NCI-H345 treated with DMSO at 0.1 percent for 48 hours (cell line): ENCODE results near the gene CBX8.
"Not testable (repeated sequence)": the region's sequence is repeated elsewhere in the genome, so short reads cannot be mapped to it uniquely, and the experiment has no call there.

ENCODE experiments used
- DNase-seq: peaks from one replicate; lab custom pipeline; 2025; ENCODE audit not compliant: unreplicated experiment; lab: John Stamatoyannopoulos, UW

The CBX8 gene

DNA sequence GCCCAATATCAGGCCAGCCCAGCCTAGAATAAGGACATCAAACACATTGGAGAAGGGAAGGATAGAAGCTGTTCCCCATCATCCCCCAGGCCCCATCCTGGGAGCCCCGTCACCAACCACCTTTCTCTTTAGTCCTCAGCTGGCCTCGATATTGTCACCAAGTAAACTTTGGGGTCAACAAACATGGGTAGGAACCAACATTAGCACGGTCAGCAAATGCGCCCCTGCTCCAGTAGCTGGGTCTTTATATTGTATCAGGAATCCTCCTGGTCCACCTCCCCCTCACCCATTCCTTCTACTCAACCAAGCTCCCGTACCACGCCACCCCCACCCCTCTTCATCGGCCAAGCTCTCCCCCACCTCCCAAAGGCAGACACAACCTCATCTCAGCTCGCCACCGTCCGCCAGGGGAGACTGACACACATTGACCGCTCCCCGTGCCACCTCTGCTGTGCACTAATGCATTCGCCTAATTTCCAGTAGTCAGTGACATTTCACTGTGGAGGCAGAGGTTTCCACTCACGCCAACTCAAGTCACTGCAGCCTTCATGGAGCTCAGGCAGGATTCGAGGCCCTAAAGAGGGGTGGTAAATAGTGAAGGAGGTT lies 39.6 kb downstream of the CBX8 start:
- no peak for DNase-seq

DNA sequence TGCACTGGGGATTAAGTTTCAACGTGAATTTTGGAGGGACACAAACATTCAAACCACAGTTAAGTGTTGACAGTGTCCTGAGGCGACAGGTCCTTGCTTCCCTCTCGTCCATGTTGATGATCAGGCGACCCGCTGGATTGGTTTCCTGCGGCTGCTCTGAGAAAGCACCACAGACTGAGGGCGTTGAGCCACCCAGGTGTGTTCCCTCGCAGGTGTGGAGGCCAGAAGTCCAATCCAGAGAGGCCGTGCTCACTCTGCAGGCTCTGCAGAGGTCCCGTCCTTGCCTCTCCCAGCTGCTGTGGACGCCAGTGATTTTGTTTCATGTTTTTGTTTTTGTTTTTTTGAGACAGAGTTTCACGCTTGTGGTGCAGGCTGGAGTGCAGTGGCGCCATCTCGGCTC lies 41.3 kb downstream of the CBX8 start:
- no peak for DNase-seq

GRCh38 chr17:79754903-79755302 lies 42.0 kb downstream of the CBX8 start:
- DNase-seq = not testable (repeated sequence)

DNA sequence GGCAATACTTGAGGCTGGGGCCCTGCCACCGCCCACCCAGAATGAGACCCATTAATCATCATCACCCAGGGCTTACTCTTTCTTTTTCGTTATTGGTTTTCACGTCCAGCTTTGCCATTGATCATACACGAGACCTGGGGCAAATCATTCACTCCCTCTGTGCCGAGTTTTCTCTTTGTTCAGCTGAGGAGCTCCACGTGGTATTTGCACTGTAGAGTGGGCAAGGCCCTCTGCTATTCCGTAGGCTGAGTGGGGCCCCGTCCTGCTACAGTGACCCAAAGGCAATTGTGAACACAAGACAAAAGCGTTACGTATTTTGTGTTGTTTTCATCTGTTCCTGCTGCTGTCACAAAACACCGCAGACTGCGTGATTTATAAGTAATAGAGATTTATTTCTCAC lies 42.5 kb downstream of the CBX8 start:
- no peak for DNase-seq

DNA sequence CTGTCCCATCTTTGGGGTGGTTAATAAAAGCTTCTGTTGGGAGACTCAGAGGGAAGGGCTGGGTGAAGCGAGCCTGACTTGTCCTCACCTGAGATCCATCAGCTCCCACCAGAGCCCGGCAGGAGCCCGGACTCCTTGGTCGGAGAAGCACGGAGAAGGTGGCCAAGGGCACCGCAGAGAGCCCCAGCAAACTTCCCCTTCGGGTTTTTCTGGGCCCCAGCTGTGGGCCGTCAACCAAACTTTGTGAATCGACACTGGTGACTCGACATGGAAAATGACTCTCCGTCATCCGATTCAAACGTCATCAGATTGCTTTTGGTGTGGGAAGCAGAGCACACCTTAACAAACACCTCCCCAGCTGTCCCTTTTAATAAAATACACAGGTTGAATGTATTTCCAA lies 44.7 kb downstream of the CBX8 start:
- no peak for DNase-seq

DNA sequence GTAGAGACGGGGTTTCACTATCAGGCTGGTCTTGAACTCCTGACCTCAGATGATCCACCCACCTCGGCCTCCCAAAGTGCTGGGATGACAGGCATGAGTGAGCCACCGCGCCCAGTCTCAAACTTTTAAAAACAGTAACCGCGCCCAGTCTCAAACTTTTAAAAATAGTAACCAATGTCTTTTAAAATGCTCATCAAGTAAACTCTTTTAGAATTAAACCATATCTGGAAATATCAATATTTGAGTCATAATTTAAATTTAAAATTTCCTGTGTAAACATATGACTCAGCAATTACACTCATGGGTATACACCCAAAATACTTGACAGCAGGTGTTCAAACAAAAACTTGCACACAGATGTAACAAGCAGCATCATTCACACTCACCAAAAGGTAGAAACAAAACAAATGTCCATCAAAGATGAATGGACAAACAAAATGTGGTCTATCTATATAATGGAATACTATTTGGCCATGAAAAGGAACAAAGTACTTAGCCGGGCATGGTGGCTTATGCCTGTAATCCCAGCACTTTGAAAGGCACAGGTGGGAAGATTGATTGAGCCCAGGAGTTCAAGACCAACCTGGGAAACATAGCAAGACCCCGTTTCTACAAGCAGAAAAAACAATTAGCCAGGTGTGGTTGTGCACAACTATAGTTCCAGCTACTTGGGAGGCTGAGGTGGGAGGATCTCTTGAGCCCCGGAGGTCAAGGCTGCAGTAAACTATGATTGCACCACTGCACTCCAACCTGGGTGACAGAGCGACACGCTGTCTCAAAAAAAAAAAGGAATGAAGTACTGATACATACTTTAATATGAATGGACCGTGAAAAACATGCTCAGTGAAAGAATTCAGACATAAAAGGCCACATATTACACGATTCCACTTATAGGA lies 46.0 kb downstream of the CBX8 start:
- DNase-seq = no peak

- no peak for DNase-seq
These were observed 46.9 kb downstream of the CBX8 start for GRCh38 chr17:79749958-79750357.

GRCh38 chr17:79749156-79749815 lies 47.6 kb downstream of the CBX8 start:
- DNase-seq = peak; percentile 11

DNA sequence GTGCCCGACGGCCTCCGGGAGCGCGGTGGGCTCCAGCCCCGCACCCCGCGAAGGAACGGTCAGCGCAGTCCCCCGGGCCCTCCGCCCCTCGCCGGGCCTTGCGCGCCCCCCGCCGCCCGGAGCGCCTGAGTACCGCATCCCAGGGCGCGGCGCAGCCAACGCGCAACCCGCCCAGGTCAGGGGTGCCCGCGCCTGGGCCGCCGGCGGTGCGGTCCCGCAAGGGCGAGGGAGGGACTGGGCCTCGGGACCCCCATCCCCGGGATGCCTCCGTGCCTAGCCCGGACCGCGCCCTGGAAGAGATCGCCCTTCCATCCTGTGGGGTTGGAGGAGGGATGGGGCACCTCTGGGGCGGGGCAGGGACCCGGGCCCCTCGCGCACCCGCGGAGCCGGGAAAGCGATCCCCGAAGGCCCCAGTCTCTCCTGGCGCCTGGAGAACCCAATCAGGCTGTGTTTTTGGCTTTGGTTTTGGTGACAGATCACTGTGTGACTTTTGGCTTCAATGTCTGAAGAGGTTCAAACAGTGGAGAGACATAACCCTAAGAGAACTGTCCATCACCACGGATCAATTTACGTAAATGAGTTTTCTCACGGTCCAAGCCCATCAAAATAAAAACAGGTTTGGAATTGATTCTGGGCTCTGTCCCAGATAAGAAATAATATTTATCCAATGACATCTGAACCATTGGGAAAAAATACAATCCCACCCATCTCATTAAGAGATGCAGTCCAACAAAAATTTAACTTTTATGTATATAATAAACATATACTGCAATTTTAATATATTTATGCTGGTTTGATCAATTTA lies 48.4 kb downstream of the CBX8 start:
- no peak for DNase-seq

DNA sequence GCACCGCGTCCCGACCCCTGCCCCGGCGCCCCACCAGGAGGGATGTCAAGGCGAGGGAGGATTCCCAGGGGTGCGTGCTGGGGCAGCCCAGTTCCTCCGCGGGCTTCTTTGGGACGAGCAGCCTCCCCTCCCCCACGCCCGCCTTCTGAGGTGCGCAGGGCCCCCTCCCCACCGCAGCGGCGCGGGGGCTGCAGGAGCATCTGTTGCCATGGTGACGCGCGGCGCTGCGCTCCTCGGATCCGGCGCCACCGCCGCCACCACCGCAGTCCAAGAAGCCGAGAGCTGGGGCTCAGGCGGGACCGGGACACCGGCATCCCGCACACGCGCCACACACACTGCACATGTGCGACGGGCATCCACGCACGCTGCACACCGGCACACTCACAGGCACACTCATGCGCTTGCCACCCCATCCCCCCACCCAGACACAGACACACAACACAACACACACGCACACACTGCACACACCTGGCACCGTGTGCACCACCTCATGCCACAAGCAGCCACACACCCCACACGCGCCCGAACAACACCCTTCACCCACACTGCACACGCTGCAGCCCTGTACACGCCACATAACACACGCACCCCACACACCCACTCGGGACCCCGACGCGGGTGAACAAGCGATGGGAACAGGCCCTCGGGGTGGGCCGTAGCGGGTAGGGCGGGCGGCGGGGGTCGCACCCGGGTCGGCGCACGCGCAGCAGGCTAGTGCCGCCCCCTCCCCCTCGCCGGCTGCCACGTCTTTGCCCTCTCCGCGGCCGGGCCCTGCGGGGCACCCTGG lies 49.2 kb downstream of the CBX8 start:
- no peak for DNase-seq

GRCh38 chr17:79746889-79747507 lies 49.9 kb downstream of the CBX8 start:
- no peak for DNase-seq

GRCh38 chr17:79745641-79746105 lies 51.2 kb downstream of the CBX8 start:
- DNase-seq = no peak

DNA sequence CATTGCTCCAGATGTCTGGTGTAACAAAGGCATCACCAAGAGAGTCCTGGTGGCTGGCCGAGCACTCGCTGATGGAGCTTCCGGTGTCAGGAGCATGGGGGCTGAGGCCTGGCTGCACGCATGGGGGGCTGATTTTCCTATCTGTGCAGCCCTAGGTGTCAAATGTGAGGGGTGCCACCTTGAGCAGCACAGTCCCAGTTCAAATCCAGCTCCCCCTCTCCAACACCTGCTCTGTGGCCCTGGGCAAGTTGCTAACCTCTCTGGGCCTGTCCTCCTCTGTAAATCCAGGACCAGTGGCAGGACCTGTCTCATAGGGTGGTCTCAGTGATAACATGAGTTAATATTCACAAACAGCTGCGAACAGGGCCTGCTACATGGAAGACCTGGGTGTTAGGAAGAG lies 53.3 kb downstream of the CBX8 start:
- DNase-seq = no peak

DNA sequence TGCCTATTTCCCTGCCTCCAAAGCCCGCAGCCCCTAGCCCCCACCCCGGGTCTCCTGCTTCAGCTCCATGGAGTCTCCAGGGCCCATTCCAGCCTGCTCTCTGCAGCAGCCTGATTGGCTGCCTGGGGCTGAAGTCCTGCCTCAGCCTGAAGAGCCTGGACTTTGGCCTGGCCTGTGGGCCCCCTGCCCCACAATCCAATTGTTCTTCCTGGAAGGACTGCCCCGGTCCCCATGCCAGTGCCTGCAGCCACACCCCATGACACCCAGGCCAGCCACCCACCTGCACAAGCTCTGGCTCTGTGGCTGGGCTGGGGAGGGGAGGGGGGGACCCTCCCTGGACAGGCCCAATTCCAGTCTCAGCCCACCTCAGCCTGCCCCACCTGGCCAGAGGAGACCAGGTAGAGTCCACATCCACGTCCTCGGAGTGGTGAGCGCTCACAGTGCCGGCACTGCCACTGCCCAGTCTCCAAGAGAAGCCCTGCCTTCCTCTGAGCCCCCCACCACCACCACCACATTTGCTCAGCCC lies 53.9 kb downstream of the CBX8 start:
- DNase-seq = no peak

DNA sequence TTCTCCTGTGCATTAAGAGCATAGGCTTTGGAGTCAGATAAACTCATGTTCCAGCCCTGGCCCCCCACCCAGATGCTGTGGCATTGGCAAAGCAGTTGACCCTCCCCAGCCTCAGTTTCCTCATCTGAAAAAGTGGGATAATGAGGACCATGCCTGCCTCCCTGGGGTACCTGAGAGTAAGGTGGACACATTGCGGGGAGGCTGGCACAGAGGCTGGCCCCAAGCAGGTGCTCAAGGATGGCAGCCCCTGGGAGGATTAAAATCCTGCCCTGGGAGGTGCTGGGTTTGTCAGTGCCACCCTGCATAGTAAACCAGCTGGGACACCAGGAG lies 54.3 kb downstream of the CBX8 start:
- DNase-seq = no peak
